Ureter (tissue), 1 donor: ENCODE measurements around the gene PKM. TPM values are rescaled to one million over a fixed set of nuclear protein-coding genes. Genes with fewer than 3 reads are reported as not detected.

ENCODE experiments used
- DNase-seq: peaks from one replicate; pipeline ENCODE4 v3.0.0-alpha.2; 2020; ENCODE audit warnings: low spot score
- total RNA-seq: library from RNA; stranded (reverse); gene quantifications from one replicate; pipeline ENCODE4 v1.2.4, GENCODE V29; 2023
- donor health status: DM: yes; HTN: yes; CAD: no.

PKM gene
- total RNA-seq, 1 donor from 2014 or later = 1,020 TPM

GRCh38 chr15:72235298-72235697, 4.3 kb upstream of the PKM start:
- no peak for DNase-seq

- DNase-seq = no peak
Measured at GRCh38 chr15:72233769-72234168, 2.8 kb upstream of the PKM start.

- peak; percentile 67 for DNase-seq
Measured at GRCh38 chr15:72231833-72232478, 966 bp upstream of the PKM start.

GRCh38 chr15:72230197-72231065, 559 bp downstream of the PKM start:
- DNase-seq = peak; percentile 96

GRCh38 chr15:72229947-72230196, 1.1 kb downstream of the PKM start:
- DNase-seq = no peak

GRCh38 chr15:72229076-72229946, 1.7 kb downstream of the PKM start:
- peak; percentile 50 for DNase-seq

GRCh38 chr15:72227720-72228119, 3.3 kb downstream of the PKM start:
- no peak for DNase-seq

- DNase-seq = no peak
Measured at GRCh38 chr15:72227192-72227586, 3.8 kb downstream of the PKM start.

- DNase-seq = no peak
Measured at GRCh38 chr15:72223278-72223677, 7.7 kb downstream of the PKM start.

- peak; percentile 77 for DNase-seq
Measured at GRCh38 chr15:72222393-72222792, 8.6 kb downstream of the PKM start.

- no peak for DNase-seq
Measured at GRCh38 chr15:72220687-72221086, 10.3 kb downstream of the PKM start.

- no peak for DNase-seq
Measured at GRCh38 chr15:72217216-72217615, 13.8 kb downstream of the PKM start.

- DNase-seq = no peak
Measured at GRCh38 chr15:72216079-72216478, 14.9 kb downstream of the PKM start.

GRCh38 chr15:72207558-72208085, 23.4 kb downstream of the PKM start:
- no peak for DNase-seq

- DNase-seq = no peak
Measured at GRCh38 chr15:72206677-72207000, 24.4 kb downstream of the PKM start.

GRCh38 chr15:72205896-72206676, 24.9 kb downstream of the PKM start:
- no peak for DNase-seq

GRCh38 chr15:72205273-72205672, 25.7 kb downstream of the PKM start:
- no peak for DNase-seq

GRCh38 chr15:72203507-72203837, 27.5 kb downstream of the PKM start:
- DNase-seq = peak; percentile 84

GRCh38 chr15:72202801-72203506, 28.0 kb downstream of the PKM start:
- DNase-seq = no peak

GRCh38 chr15:72202302-72202701, 28.7 kb downstream of the PKM start:
- no peak for DNase-seq

GRCh38 chr15:72201391-72201921, 29.5 kb downstream of the PKM start:
- DNase-seq = no peak
